Heart right ventricle (tissue), 16 donors: ENCODE measurements around the gene DENND6A. TPM values are rescaled to one million over a fixed set of nuclear protein-coding genes. Genes with fewer than 3 reads are reported as not detected.

Experiments used
- ATAC-seq, 8 donors: fragments of 200-7000 bp; cut with Tn5 transposase; one replicate each; pipeline ENCODE4 v1.9.1; 2020; ENCODE audit warnings: mild to moderate bottlenecking in 8 of 8, moderate library complexity in 8 of 8, moderate number of reproducible peaks in 1 of 8
- DNase-seq, 2 donors: peaks; one replicate each; pipeline ENCODE4 v3.0.0-alpha.2; 2020
- H3K27ac ChIP-seq, 10 donors: fragments of 200-600 bp; sonication (generic) in 2 of 10; one replicate each; pipeline versions ENCODE4 v1.5.0 to v1.8.0; 2020 to 2022; ENCODE audit warnings: mild to moderate bottlenecking in 3 of 10
- H3K27me3 ChIP-seq, 7 donors: fragments of 200-600 bp; one replicate each; pipeline ENCODE4 v1.8.0; 2021 to 2022; ENCODE audit warnings: mild to moderate bottlenecking in 2 of 7
- H3K36me3 ChIP-seq, 9 donors: fragments of 200-600 bp; sonication (generic) in 1 of 9; one replicate each; pipeline versions ENCODE4 v1.5.0 to v1.8.0; 2020 to 2022; ENCODE audit warnings: mild to moderate bottlenecking in 2 of 9
- H3K4me1 ChIP-seq, 9 donors: fragments of 200-600 bp; sonication (generic) in 1 of 9; one replicate each; pipeline versions ENCODE4 v1.5.0 to v1.8.0; 2020 to 2022; ENCODE audit warnings: mild to moderate bottlenecking in 4 of 9
- H3K4me3 ChIP-seq, 10 donors: fragments of 200-600 bp; sonication (generic) in 2 of 10; one replicate each; pipeline versions ENCODE4 v1.5.0 to v1.8.0; 2020 to 2022; ENCODE audit warnings: mild to moderate bottlenecking in 7 of 10, moderate library complexity in 2 of 10
- H3K9me3 ChIP-seq, 11 donors: fragments of 200-600 bp in 10 of 11; sonication (generic) in 2 of 11; one replicate each; pipeline versions ENCODE4 v1.5.0 to v1.8.0; 2013 to 2022; ENCODE audit warnings: mild to moderate bottlenecking in 2 of 11, control low read depth in 1 of 11, moderate library complexity in 1 of 11
- CTCF ChIP-seq, 9 donors: fragments of 200-600 bp; sonication (generic) in 2 of 9; IDR thresholded peaks; one replicate each; pipeline versions ENCODE4 v1.5.0 to v1.8.0; 2021 to 2022; ENCODE audit warnings: antibody characterized with exemption in 9 of 9, mild to moderate bottlenecking in 5 of 9, moderate library complexity in 1 of 9
- WGBS, 2 donors: extraction: QIAGEN DNeasy Blood & Tissue Kit; methylation state at CpG; one replicate each; pipeline ENCODE4 v1.1.7; 2013; ENCODE audit warnings: inconsistent platforms in 1 of 2; 5-methylcytosine and 5-hydroxymethylcytosine counted together
- intact Hi-C, 10 donors: fragments of 100-400 bp; cut with DNase I; formaldehyde crosslinking; loops; one replicate each; pipeline versions ENCODE4 v1.11.1 to v1.14.2; 2022
- polyA plus RNA-seq, 2 donors: library from polyadenylated mRNA; stranded (reverse); fragments of 200-250 nt; gene quantifications; one replicate each; pipeline ENCODE4 v1.2.3, GENCODE V29; 2013
- total RNA-seq, 10 donors: library from RNA; stranded (reverse); fragmentation: NEBNext Ultra II Directional in 3 of 10; extraction: Animal tissue kit (Norgen Biotek cat#: 25700) in 3 of 10; gene quantifications; one replicate each; pipeline versions ENCODE4 v1.2.1 to v1.2.4, GENCODE V29; 2021 to 2023
- donor health status: Arrhythmogenic right ventricular cardiomyopathy.
- donor health status: ischemic (EF 13 %, LVEDD 7.1; RV severe dilation, severe dysfunction).
- donor health status: healthy with polysubstance abuse.
- donor health status: DM: no; HTN: yes; CAD: no.
- donor health status: DM: no; HTN: no; CAD: no.
- donor health status: ischemic (EF 25% LVEDD 6.9; RV normal size, moderate dysfunction).
- donor health status: ischemic (EF 25% LVEDD 5.7; RV mildly dilated, moderate dysfunction).
- donor health status: healthy.
- donor health status: DM: yes; HTN: yes; CAD: no.
- donor health status: Ischemic cardiomyopathy.
- donor health status: ischemic (EF 35%, LVEDD 5.7; RV mildly dilated, moderate dysfunction).
- donor health status: nonischemic (EF 11% LVEDD 7.7; RV severe dilation, severe dysfunction).
- donor health status: DM: yes; HTN: yes; CAD: no.
- donor health status: PGD.
- donor health status: ischemic (EF 29% LVEDD 5.4; RV normal size, mild dysfunction).
- donor health status: nonischemic (EF 23%, LVEDD 6.1; RV moderate dilation, normal function).

Gene DENND6A
- total and polyA plus RNA-seq, 12 donors = 4.3 to 28.9 (median 18.8) TPM

GRCh38 chr3:57587905-57588304 lies 105.0 kb downstream of the DENND6A start:
- H3K4me3 ChIP-seq = no peak overlapping the region
- no peaks in the 10 kb centered on the region for H3K9me3 ChIP-seq
- 70 to 72% methylated on average over 2 of the region's 2 CpGs for WGBS, 2 donors
- ATAC-seq (no peak), DNase-seq (no peak)
- intact Hi-C loops = no loop called here
- peaks cover 0 to 63% (median 5%) of the 10 kb centered on the region in 9 donors for H3K36me3 ChIP-seq
- H3K27me3 ChIP-seq = no peaks in the 10 kb centered on the region
- peaks cover 0 to 67% (median 47%) of the 10 kb centered on the region in 9 donors for H3K4me1 ChIP-seq
- no peak overlapping the region for H3K27ac ChIP-seq
- no peak for TF ChIP-seq CTCF (IDR thresholded peaks at IDR 0.05)

GRCh38 chr3:57586778-57587177 lies 106.1 kb downstream of the DENND6A start:
- Histone ChIP-seq H3K4me1 (peaks cover 0 to 59% (median 38%) of the 10 kb centered on the region in 9 donors), H3K9me3 (no peaks in the 10 kb centered on the region), H3K4me3 (no peak overlapping the region), H3K27me3 (no peaks in the 10 kb centered on the region), H3K36me3 (peaks cover 0 to 64% (median 5%) of the 10 kb centered on the region in 9 donors), H3K27ac (no peak overlapping the region)
- intact Hi-C loops = no loop called here
- 77 to 79% methylated on average over 6 of the region's 6 CpGs for WGBS, 2 donors
- ATAC-seq (no peak), DNase-seq (no peak)
- no peak for TF ChIP-seq CTCF (IDR thresholded peaks at IDR 0.05)

DNA sequence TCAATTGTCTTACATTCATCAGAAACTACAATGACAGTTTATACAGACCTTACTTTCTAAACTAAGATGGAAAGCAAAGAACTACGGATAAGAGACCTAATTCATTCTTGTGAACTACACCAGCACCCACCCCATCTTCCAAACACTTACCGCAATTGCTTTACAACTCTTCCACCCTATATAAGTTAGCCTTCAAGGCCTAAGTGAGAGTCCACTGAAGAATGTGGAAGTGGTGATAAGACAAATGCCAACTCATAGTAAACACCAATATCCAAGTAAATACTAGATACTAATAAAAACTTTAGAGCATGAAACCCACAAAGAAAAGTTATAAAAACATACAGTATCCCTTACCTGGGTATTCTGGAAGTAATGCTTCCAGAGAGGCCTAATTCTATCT lies 109.3 kb downstream of the DENND6A start:
- H3K36me3 ChIP-seq = peaks cover 0 to 76% (median 7%) of the 10 kb centered on the region in 9 donors
- DNase-seq = no peak
- ATAC-seq = no peak

DNA sequence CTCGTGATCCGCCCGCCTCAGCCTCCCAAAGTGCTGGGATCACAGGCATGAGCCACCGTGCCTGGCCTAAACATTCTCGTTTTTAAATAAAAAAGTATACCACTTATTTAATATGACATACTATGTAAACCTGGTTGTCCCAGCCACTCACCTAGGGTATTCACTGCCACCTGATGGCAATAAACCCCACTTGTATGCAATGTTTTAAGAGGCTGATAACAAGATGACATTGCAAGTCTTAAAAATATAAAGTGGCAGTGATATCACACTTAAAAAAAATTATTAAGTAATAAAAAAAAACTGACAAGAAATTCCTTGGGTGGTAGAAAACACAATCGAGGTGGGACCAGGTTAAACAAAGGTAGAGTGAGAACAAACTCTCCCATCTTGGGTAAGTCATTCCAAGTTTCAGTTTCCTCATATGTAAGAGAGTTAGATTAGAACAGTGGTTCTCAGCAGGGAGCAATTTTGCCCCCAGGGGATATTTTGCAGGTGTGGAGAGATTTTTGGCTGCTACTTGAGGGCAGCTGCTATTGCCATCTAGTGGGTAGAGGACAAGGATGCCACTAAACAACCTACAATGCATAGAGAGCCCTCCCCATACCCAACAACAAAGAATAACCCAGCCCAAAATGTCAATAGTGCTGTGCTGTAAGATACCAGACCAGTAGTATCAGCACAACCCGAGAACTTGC lies 110.3 kb downstream of the DENND6A start:
- Histone ChIP-seq H3K36me3 (peaks cover 0 to 83% (median 7%) of the 10 kb centered on the region in 9 donors), H3K27me3 (no peaks in the 10 kb centered on the region), H3K4me1 (peaks cover 0 to 50% (median 38%) of the 10 kb centered on the region in 9 donors), H3K27ac (no peak overlapping the region), H3K4me3 (no peak overlapping the region), H3K9me3 (no peaks in the 10 kb centered on the region)
- ATAC-seq (peak in 1 of 8 donors; percentile 29), DNase-seq (no peak)
- peak in 4 of 9 donors; percentile 24 to 39 (median 25) for TF ChIP-seq CTCF (IDR thresholded peaks at IDR 0.05)
- intact Hi-C loops = no loop called here
- WGBS, 2 donors = 78 to 91% methylated on average over 7 of the region's 7 CpGs

More for the DNA sequence above, 109.3 kb downstream of the DENND6A start:
- 87 to 89% methylated on average over 2 of the region's 2 CpGs for WGBS, 2 donors
- Histone ChIP-seq H3K4me3 (no peak overlapping the region), H3K27ac (no peak overlapping the region), H3K9me3 (no peaks in the 10 kb centered on the region), H3K4me1 (peaks cover 0 to 54% (median 37%) of the 10 kb centered on the region in 9 donors), H3K27me3 (no peaks in the 10 kb centered on the region)
- no peak for TF ChIP-seq CTCF (IDR thresholded peaks at IDR 0.05)
- intact Hi-C loops = no loop called here
